Right atrium auricular region (tissue), 2 donors: ENCODE measurements around the gene EEF1AKMT2. TPM values are rescaled to one million over a fixed set of nuclear protein-coding genes. Genes with fewer than 3 reads are reported as not detected.
"Not testable (repeated sequence)": the region's sequence is repeated elsewhere in the genome, so short reads cannot be mapped to it uniquely, and the experiment has no call there.

Experiments
- DNase-seq: peaks from one replicate; pipeline ENCODE4 v3.0.0-alpha.2; 2019; ENCODE audit warnings: low spot score
- H3K27ac ChIP-seq, 2 donors: fragments of 200-600 bp; sonication (generic); 1 replicate in 1 of 2; 2 replicates in 1 of 2; pipeline ENCODE4 v1.5.1; 2016 to 2019
- H3K27me3 ChIP-seq, 2 donors: fragments of 200-600 bp; sonication (generic); one replicate each; pipeline versions ENCODE4 v1.5.1 to v1.6.0; 2017 to 2019
- H3K36me3 ChIP-seq: fragments of 200-600 bp; sonication (generic); one replicate; pipeline ENCODE4 v1.5.1; 2016
- H3K4me1 ChIP-seq, 2 donors: fragments of 200-600 bp; sonication (generic); one replicate each; pipeline versions ENCODE4 v1.5.1 to v1.6.0; 2017 to 2019
- H3K4me3 ChIP-seq, 2 donors: fragments of 200-600 bp; sonication (generic); 1 replicate in 1 of 2; 2 replicates in 1 of 2; pipeline ENCODE4 v1.5.1; 2017 to 2019; ENCODE audit warnings: mild to moderate bottlenecking in 1 of 2, moderate library complexity in 1 of 2
- H3K9me3 ChIP-seq, 2 donors: fragments of 200-600 bp; sonication (generic); one replicate each; pipeline ENCODE4 v1.5.1; 2019
- CTCF ChIP-seq, 2 donors: fragments of 200-600 bp; sonication (generic); IDR thresholded peaks; one replicate each; pipeline ENCODE4 v1.5.1; 2019; ENCODE audit warnings: antibody characterized with exemption in 2 of 2
- total RNA-seq, 2 donors: library from RNA; depleted of rRNA; stranded (reverse); fragments of >200 nt; gene quantifications; one replicate each; pipeline ENCODE4 v1.1.0, GENCODE V29; 2016

The EEF1AKMT2 gene
- total RNA-seq, 2 donors from 2014 or later = 9.6 to 10.2 TPM

DNA sequence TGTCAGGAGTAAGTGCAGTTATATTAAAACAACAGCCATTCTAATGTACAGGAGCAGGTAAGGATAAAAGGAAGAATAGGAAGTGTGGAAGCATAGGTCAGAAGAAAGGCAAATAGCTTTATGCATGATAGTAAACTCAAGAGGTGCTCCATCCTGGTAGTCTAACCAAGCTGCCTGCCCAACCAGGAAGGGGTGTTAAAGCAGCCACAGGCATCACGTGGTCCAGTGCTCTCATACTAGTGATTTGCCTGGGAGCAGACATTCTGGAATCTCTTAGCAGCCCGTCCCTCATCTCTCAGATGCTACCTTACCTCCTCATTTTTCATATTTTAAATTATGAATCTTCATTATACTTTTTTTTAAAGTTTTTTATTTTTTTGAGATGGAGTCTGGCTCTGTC is 28.4 kb upstream of the EEF1AKMT2 start:
- Histone ChIP-seq H3K9me3 (no peaks in the 10 kb centered on the region), H3K36me3 (no peaks in the 10 kb centered on the region), H3K4me3 (no peak overlapping the region), H3K27ac (no peak overlapping the region), H3K4me1 (no peaks in the 10 kb centered on the region), H3K27me3 (no peaks in the 10 kb centered on the region)
- no peak for DNase-seq
- TF ChIP-seq CTCF (IDR thresholded peaks at IDR 0.05) = no peak

GRCh38 chr10:124802313-124802675 is 10.6 kb upstream of the EEF1AKMT2 start:
- Histone ChIP-seq H3K9me3 (no peaks in the 10 kb centered on the region), H3K27ac (peak overlapping the region; percentile 73 to 93), H3K4me3 (peak overlapping the region; percentile 84 to 99), H3K36me3 (no peaks in the 10 kb centered on the region), H3K27me3 (no peaks in the 10 kb centered on the region), H3K4me1 (peaks cover 0 to 10% of the 10 kb centered on the region in 2 donors)
- no peak for TF ChIP-seq CTCF (IDR thresholded peaks at IDR 0.05)
- DNase-seq = no peak

GRCh38 chr10:124799211-124799610 is 7.5 kb upstream of the EEF1AKMT2 start:
- Histone ChIP-seq H3K4me1 (peaks cover 0 to 10% of the 10 kb centered on the region in 2 donors), H3K27ac (no peak overlapping the region)
- no peak for TF ChIP-seq CTCF (IDR thresholded peaks at IDR 0.05)

DNA sequence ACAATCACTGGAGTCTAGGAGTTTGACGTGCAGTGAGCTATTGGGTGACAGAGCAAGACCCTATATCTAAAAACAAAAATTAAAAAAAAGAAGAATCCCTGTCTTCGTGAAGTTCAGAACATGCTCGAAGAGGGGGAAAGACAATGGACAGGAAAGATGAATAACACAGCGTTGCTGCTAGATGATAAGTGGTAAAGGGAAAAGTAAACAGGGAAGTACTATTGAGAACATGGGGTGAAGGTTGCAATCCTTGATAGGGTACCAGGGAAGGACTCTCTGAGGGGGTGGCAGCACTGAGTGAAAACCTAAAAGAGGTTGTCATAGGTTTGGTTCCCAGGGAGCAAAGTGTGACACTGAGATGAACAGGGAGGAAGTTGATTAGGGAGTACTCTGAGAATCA is 7.1 kb upstream of the EEF1AKMT2 start:
- Histone ChIP-seq H3K9me3 (no peaks in the 10 kb centered on the region), H3K36me3 (no peaks in the 10 kb centered on the region), H3K27ac (no peak overlapping the region), H3K4me3 (no peak overlapping the region), H3K4me1 (peaks cover 0 to 10% of the 10 kb centered on the region in 2 donors), H3K27me3 (no peaks in the 10 kb centered on the region)
- DNase-seq = no peak
- no peak for TF ChIP-seq CTCF (IDR thresholded peaks at IDR 0.05)

More at GRCh38 chr10:124799211-124799610, 7.5 kb upstream of the EEF1AKMT2 start:
- no peak overlapping the region for H3K4me3 ChIP-seq
- DNase-seq = no peak
- no peaks in the 10 kb centered on the region for H3K27me3 ChIP-seq
- H3K36me3 ChIP-seq = no peaks in the 10 kb centered on the region
- no peaks in the 10 kb centered on the region for H3K9me3 ChIP-seq

GRCh38 chr10:124798364-124798763 is 6.7 kb upstream of the EEF1AKMT2 start:
- Histone ChIP-seq H3K4me3 (no peak overlapping the region), H3K9me3 (no peaks in the 10 kb centered on the region), H3K27ac (no peak overlapping the region), H3K27me3 (no peaks in the 10 kb centered on the region), H3K4me1 (peaks cover 0 to 10% of the 10 kb centered on the region in 2 donors), H3K36me3 (no peaks in the 10 kb centered on the region)
- no peak for TF ChIP-seq CTCF (IDR thresholded peaks at IDR 0.05)
- no peak for DNase-seq

DNA sequence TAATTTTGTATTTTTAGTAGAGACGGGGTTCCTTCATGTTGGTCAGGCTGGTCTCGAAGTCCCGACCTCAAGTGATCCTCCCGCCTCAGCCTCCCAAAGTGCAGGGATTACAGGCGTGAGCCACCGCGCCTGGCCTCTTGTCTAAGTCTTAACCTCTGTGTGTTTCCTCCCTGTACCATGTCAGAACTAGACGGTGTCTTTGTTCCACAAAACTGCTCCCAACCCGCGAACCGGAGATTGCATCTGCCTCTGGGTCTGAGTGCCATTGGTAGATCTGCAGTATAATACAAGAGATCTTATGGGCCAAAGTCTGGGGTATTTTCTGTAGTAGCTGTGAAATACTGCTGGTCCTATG is 1.3 kb upstream of the EEF1AKMT2 start:
- H3K36me3 ChIP-seq = no peaks in the 10 kb centered on the region
- H3K4me1 ChIP-seq = peaks cover 0 to 9% of the 10 kb centered on the region in 2 donors
- H3K27ac ChIP-seq = no peak overlapping the region
- H3K27me3 ChIP-seq = no peaks in the 10 kb centered on the region
- no peaks in the 10 kb centered on the region for H3K9me3 ChIP-seq
- TF ChIP-seq CTCF (IDR thresholded peaks at IDR 0.05) = no peak
- peak overlapping the region in 1 of 2 donors; percentile 97 for H3K4me3 ChIP-seq
- DNase-seq = no peak

DNA sequence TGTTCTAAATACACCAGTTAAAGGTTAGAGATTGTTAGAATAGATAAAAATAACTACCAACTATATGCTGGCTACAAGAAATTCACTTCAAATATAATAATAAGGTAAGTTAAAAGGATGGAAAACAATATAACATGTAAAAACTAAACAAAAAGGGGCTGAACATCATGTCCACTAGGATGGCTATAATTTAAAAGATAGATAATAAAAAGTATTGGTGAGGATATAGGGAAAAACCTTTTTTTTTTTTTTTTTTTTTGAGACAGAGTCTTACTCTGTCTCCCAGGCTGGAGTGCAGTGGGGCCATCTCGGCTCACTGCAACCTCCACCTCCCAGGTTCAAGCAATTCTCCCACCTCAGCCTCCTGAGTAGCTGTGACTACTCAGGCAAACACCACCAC is 8.8 kb downstream of the EEF1AKMT2 start:
- H3K4me1 ChIP-seq, H3K4me3 ChIP-seq, H3K27ac ChIP-seq, H3K27me3 ChIP-seq, DNase-seq, H3K9me3 ChIP-seq: not testable (repeated sequence)
- H3K36me3 ChIP-seq = peaks cover 17% of the 10 kb centered on the region
